HG03571 (cell line): ENCODE results near the gene BATF3.
A peak's percentile ranks its signal among the peaks of the same experiment; 100 is the strongest.

ENCODE experiments used
- ATAC-seq: cut with Tn5 transposase; IDR thresholded peaks from one replicate; pipeline ENCODE4 v1.9.1; 2021; ENCODE audit not compliant: unreplicated experiment

Gene BATF3

GRCh38 chr1:212685429-212685828, 14.2 kb downstream of the BATF3 start:
- ATAC-seq, result no peak

GRCh38 chr1:212684521-212685090, 15.0 kb downstream of the BATF3 start:
- no peak for ATAC-seq

GRCh38 chr1:212684076-212684475, 15.6 kb downstream of the BATF3 start:
- ATAC-seq, result no peak

GRCh38 chr1:212683357-212683722, 16.3 kb downstream of the BATF3 start:
- ATAC-seq, result peak; percentile 77

GRCh38 chr1:212680680-212681389, 18.8 kb downstream of the BATF3 start:
- ATAC-seq, result no peak

GRCh38 chr1:212678456-212679410, 20.9 kb downstream of the BATF3 start:
- peak; percentile 64 for ATAC-seq

- no peak for ATAC-seq
Observed at GRCh38 chr1:212677573-212677972, 22.1 kb downstream of the BATF3 start.

GRCh38 chr1:212677136-212677535, 22.5 kb downstream of the BATF3 start:
- ATAC-seq, result no peak

GRCh38 chr1:212675675-212676074, 24.0 kb downstream of the BATF3 start:
- ATAC-seq, result no peak

GRCh38 chr1:212674872-212675271, 24.8 kb downstream of the BATF3 start:
- ATAC-seq, result no peak

- ATAC-seq, result no peak
Observed at GRCh38 chr1:212671342-212672031, 28.2 kb downstream of the BATF3 start.

- ATAC-seq, result no peak
Observed at GRCh38 chr1:212670882-212671281, 28.8 kb downstream of the BATF3 start.

- ATAC-seq, result no peak
Observed at GRCh38 chr1:212670301-212670700, 29.3 kb downstream of the BATF3 start.

GRCh38 chr1:212669600-212669999, 30.0 kb downstream of the BATF3 start:
- ATAC-seq, result no peak

GRCh38 chr1:212669102-212669501, 30.5 kb downstream of the BATF3 start:
- no peak for ATAC-seq

GRCh38 chr1:212668477-212668876, 31.2 kb downstream of the BATF3 start:
- no peak for ATAC-seq

- no peak for ATAC-seq
Observed at GRCh38 chr1:212667223-212668139, 32.2 kb downstream of the BATF3 start.

GRCh38 chr1:212666116-212666775, 33.4 kb downstream of the BATF3 start:
- ATAC-seq, result no peak

- peak; percentile 83 for ATAC-seq
Observed at GRCh38 chr1:212665241-212666115, 34.2 kb downstream of the BATF3 start.
